Psoas muscle (tissue), 8 donors: ENCODE results near the gene DIP2C. TPM values are rescaled to one million over a fixed set of nuclear protein-coding genes. Genes with fewer than 3 reads are reported as not detected.

ENCODE experiments used
- ATAC-seq, 4 donors: fragments of 200-7000 bp; cut with Tn5 transposase; one replicate each; pipeline ENCODE4 v1.9.1; 2020; ENCODE audit warnings: moderate library complexity in 3 of 4, mild to moderate bottlenecking in 2 of 4
- DNase-seq, 2 donors: peaks; one replicate each; pipeline ENCODE4 v3.0.0-alpha.2; 2020
- H3K27ac ChIP-seq: fragments of 200-600 bp; one replicate; pipeline ENCODE4 v1.8.0; 2022
- H3K27me3 ChIP-seq, 3 donors: fragments of 200-600 bp in 1 of 3; one replicate each; pipeline versions ENCODE4 v1.6.1 to v1.8.0; 2013 to 2022; ENCODE audit warnings: low read length in 2 of 3, mild to moderate bottlenecking in 2 of 3, moderate library complexity in 1 of 3; ENCODE audit not compliant: insufficient read depth in 3 of 3
- H3K36me3 ChIP-seq, 2 donors: fragments of 200-600 bp in 1 of 2; one replicate each; pipeline versions ENCODE4 v1.6.1 to v1.8.0; 2013 to 2022; ENCODE audit warnings: low read depth in 1 of 2, mild to moderate bottlenecking in 1 of 2, moderate library complexity in 1 of 2; ENCODE audit not compliant: insufficient read depth in 1 of 2
- H3K4me1 ChIP-seq: fragments of 200-600 bp; one replicate; pipeline ENCODE4 v1.8.0; 2022
- H3K4me3 ChIP-seq: fragments of 200-600 bp; one replicate; pipeline ENCODE4 v1.8.0; 2022; ENCODE audit warnings: mild to moderate bottlenecking
- H3K9me3 ChIP-seq: fragments of 200-600 bp; one replicate; pipeline ENCODE4 v1.8.0; 2022
- CTCF ChIP-seq: fragments of 200-600 bp; IDR thresholded peaks from one replicate; pipeline ENCODE4 v1.8.0; 2022; ENCODE audit warnings: antibody characterized with exemption
- WGBS, 3 donors: extraction: QIAGEN DNeasy Blood & Tissue Kit; methylation state at CpG; one replicate each; pipeline versions ENCODE4 v1.1.6 to v1.1.7; 2013; 5-methylcytosine and 5-hydroxymethylcytosine counted together
- intact Hi-C, 2 donors: fragments of 100-400 bp; cut with DNase I; formaldehyde crosslinking; loops; one replicate each; pipeline versions ENCODE4 v1.11.0 to v1.14.2; 2022
- polyA plus RNA-seq, 3 donors: library from polyadenylated mRNA; stranded (reverse); fragments of 200-250 nt; gene quantifications; one replicate each; pipeline ENCODE4 v1.2.3, GENCODE V29; 2013
- total RNA-seq, 4 donors: library from RNA; stranded (reverse); fragmentation: NEBNext Ultra II Directional in 2 of 4; extraction: Animal tissue kit (Norgen Biotek cat#: 25700) in 2 of 4; gene quantifications; one replicate each; pipeline versions ENCODE4 v1.2.1 to v1.2.4, GENCODE V29; 2021 to 2023
- donor health status: healthy with polysubstance abuse.
- donor health status: DM: no; HTN: no; CAD: no; lungs with moderate emphysema.
- donor health status: Bipolar disorder and iron deficiency.
- donor health status: healthy.
- donor health status: DM: yes; HTN: yes; CAD: no.
- donor health status: DM: no; HTN: no; CAD: no.
- donor health status: DM: no; HTN: no; CAD: no.
- donor health status: DM: yes; HTN: yes; CAD: no.

Gene DIP2C
- total and polyA plus RNA-seq, 7 donors: 7.7 to 32.0 (median 25.0) TPM

- peaks cover 7% of the 10 kb centered on the region for H3K4me1 ChIP-seq
- intact Hi-C loops: no loop called here
Observed at GRCh38 chr10:554182-554848, 135.2 kb downstream of the DIP2C start.

GRCh38 chr10:553233-553632, 136.2 kb downstream of the DIP2C start:
- H3K9me3 ChIP-seq: no peaks in the 10 kb centered on the region
- 71 to 79% (median 74%) methylated on average over 5 of the region's 5 CpGs for WGBS, 3 donors

More at GRCh38 chr10:554182-554848, 135.2 kb downstream of the DIP2C start:
- no peak overlapping the region for H3K4me3 ChIP-seq
- ATAC-seq (no peak), DNase-seq (no peak)
- TF ChIP-seq CTCF: no peak
- H3K36me3 ChIP-seq: no peaks in the 10 kb centered on the region
- 75 to 82% (median 80%) methylated on average over 8 of the region's 8 CpGs for WGBS, 3 donors
- no peaks in the 10 kb centered on the region for H3K9me3 ChIP-seq
- H3K27ac ChIP-seq: no peak overlapping the region
- H3K27me3 ChIP-seq: no peaks in the 10 kb centered on the region

GRCh38 chr10:552679-553078, 136.8 kb downstream of the DIP2C start:
- H3K36me3 ChIP-seq: no peaks in the 10 kb centered on the region
- no peaks in the 10 kb centered on the region for H3K27me3 ChIP-seq
- ATAC-seq (no peak), DNase-seq (no peak)
- WGBS, 3 donors: 93 to 94% (median 94%) methylated on average over 8 of the region's 8 CpGs
- TF ChIP-seq CTCF: no peak
- intact Hi-C loops: no loop called here
- H3K4me1 ChIP-seq: peaks cover 3% of the 10 kb centered on the region
- H3K4me3 ChIP-seq: no peak overlapping the region
- no peak overlapping the region for H3K27ac ChIP-seq
- H3K9me3 ChIP-seq: no peaks in the 10 kb centered on the region

More at GRCh38 chr10:553233-553632, 136.2 kb downstream of the DIP2C start:
- ATAC-seq (no peak), DNase-seq (no peak)
- no peak overlapping the region for H3K4me3 ChIP-seq
- intact Hi-C loops: no loop called here
- no peak overlapping the region for H3K27ac ChIP-seq
- no peaks in the 10 kb centered on the region for H3K27me3 ChIP-seq
- peaks cover 3% of the 10 kb centered on the region for H3K4me1 ChIP-seq
- TF ChIP-seq CTCF: no peak
- no peaks in the 10 kb centered on the region for H3K36me3 ChIP-seq

GRCh38 chr10:551373-552252, 137.9 kb downstream of the DIP2C start:
- Histone ChIP-seq H3K27ac (no peak overlapping the region), H3K36me3 (no peaks in the 10 kb centered on the region), H3K4me3 (no peak overlapping the region), H3K9me3 (no peaks in the 10 kb centered on the region), H3K27me3 (no peaks in the 10 kb centered on the region), H3K4me1 (peaks cover 3% of the 10 kb centered on the region)
- no peak for TF ChIP-seq CTCF
- WGBS, 3 donors: 69 to 78% (median 73%) methylated on average over 19 of the region's 19 CpGs
- ATAC-seq (peak in 2 of 4 donors; percentile 14), DNase-seq (no peak)
- intact Hi-C loops: no loop called here
